ENCODE results near the gene BCHE.

The BCHE gene

GRCh38 chr3:165749821-165750220 is 87.4 kb downstream of the BCHE start:
- DNase-seq (ENCODE audit: low read depth) = no peak

GRCh38 chr3:165749241-165749640 is 88.0 kb downstream of the BCHE start:
- no peak for DNase-seq (ENCODE audit: low read depth)

- DNase-seq (ENCODE audit: low read depth) = no peak
These were observed 89.1 kb downstream of the BCHE start for GRCh38 chr3:165748094-165748493.

- no peak for DNase-seq (ENCODE audit: low read depth)
These were observed 90.3 kb downstream of the BCHE start for GRCh38 chr3:165746874-165747273.

GRCh38 chr3:165744025-165744424 is 93.2 kb downstream of the BCHE start:
- DNase-seq (ENCODE audit: low read depth) = no peak

- no peak for DNase-seq (ENCODE audit: low read depth)
These were observed 94.9 kb downstream of the BCHE start for GRCh38 chr3:165742351-165742750.

- no peak for DNase-seq (ENCODE audit: low read depth)
These were observed 107.5 kb downstream of the BCHE start for GRCh38 chr3:165729756-165730155.

GRCh38 chr3:165728924-165729323 is 108.3 kb downstream of the BCHE start:
- DNase-seq (ENCODE audit: low read depth) = no peak

GRCh38 chr3:165725296-165725695 is 111.9 kb downstream of the BCHE start:
- no peak for DNase-seq (ENCODE audit: low read depth)
